Endothelial cell (in vitro differentiated cells): ENCODE data around the gene BCL11A. TPM values are rescaled to one million over a fixed set of nuclear protein-coding genes. Genes with fewer than 3 reads are reported as not detected.
"Not testable (repeated sequence)": the region's sequence is repeated elsewhere in the genome, so short reads cannot be mapped to it uniquely, and the experiment has no call there.

Experiments
- DNase-seq: peaks from one replicate; pipeline ENCODE4 v3.0.0; 2021; ENCODE audit warnings: low spot score
- H3K27ac Mint-ChIP-seq: one replicate; pipeline ENCODE4 v1.8.0; 2021; ENCODE audit warnings: mixed read lengths, inconsistent platforms; ENCODE audit not compliant: unreplicated experiment
- H3K27me3 Mint-ChIP-seq: one replicate; pipeline ENCODE4 v1.8.0; 2021; ENCODE audit warnings: mild to moderate bottlenecking, moderate library complexity, mixed read lengths, inconsistent platforms; ENCODE audit not compliant: unreplicated experiment
- H3K36me3 Mint-ChIP-seq: one replicate; pipeline ENCODE4 v1.8.0; 2021; ENCODE audit warnings: mild to moderate bottlenecking, low read depth, mixed read lengths, inconsistent platforms; ENCODE audit not compliant: unreplicated experiment
- H3K4me1 Mint-ChIP-seq: one replicate; pipeline ENCODE4 v1.8.0; 2021; ENCODE audit warnings: mild to moderate bottlenecking, mixed read lengths, inconsistent platforms; ENCODE audit not compliant: unreplicated experiment
- H3K4me3 Mint-ChIP-seq: one replicate; pipeline ENCODE4 v1.8.0; 2021; ENCODE audit warnings: mild to moderate bottlenecking, mixed read lengths, inconsistent platforms; ENCODE audit not compliant: unreplicated experiment
- H3K9me3 Mint-ChIP-seq: one replicate; pipeline ENCODE4 v1.8.0; 2021; ENCODE audit warnings: mixed read lengths, inconsistent platforms; ENCODE audit not compliant: unreplicated experiment
- total RNA-seq: library from RNA; stranded (reverse); fragmentation: NEBNext Ultra II Directional; extraction: Animal tissue kit (Norgen Biotek cat#: 25700); gene quantifications from one replicate; pipeline ENCODE4 v1.2.1, GENCODE V29; 2021; ENCODE audit not compliant: unreplicated experiment
- TF ChIP-seq, protein P1 (sequence below): fragments of 200-600 bp; sonication (generic); IDR thresholded peaks from one replicate; pipeline ENCODE4 v1.5.0; 2021; ENCODE audit warnings: antibody characterized with exemption; ENCODE audit not compliant: unreplicated experiment

BCL11A gene
- total RNA-seq, 1 donor from 2014 or later, result 9.6 TPM

DNA sequence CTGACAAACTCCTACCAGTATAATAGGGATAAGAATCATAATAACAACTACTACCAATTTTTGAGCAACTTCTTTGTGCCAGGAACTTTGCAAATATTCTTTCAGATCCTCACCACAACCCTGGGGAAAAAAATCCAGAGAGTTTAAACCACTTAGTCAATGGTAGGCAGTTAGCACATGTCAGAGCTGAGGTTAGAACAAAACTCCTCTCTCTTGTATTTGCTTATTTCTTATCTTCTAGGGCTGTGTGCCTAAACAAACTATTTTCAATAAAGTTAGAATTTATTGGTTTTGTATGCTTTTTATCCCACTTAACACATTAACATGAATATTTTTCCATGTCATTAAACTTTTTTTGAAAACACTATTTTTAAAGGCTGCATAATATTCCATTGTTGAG lies 127.1 kb downstream of the BCL11A start:
- no peak overlapping the region for H3K4me3 Mint-ChIP-seq
- H3K27ac Mint-ChIP-seq, result no peak overlapping the region
- TF ChIP-seq, protein P1, sequence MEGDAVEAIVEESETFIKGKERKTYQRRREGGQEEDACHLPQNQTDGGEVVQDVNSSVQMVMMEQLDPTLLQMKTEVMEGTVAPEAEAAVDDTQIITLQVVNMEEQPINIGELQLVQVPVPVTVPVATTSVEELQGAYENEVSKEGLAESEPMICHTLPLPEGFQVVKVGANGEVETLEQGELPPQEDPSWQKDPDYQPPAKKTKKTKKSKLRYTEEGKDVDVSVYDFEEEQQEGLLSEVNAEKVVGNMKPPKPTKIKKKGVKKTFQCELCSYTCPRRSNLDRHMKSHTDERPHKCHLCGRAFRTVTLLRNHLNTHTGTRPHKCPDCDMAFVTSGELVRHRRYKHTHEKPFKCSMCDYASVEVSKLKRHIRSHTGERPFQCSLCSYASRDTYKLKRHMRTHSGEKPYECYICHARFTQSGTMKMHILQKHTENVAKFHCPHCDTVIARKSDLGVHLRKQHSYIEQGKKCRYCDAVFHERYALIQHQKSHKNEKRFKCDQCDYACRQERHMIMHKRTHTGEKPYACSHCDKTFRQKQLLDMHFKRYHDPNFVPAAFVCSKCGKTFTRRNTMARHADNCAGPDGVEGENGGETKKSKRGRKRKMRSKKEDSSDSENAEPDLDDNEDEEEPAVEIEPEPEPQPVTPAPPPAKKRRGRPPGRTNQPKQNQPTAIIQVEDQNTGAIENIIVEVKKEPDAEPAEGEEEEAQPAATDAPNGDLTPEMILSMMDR, result no peak
- no peaks in the 10 kb centered on the region for H3K27me3 Mint-ChIP-seq
- no peaks in the 10 kb centered on the region for H3K4me1 Mint-ChIP-seq
- no peaks in the 10 kb centered on the region for H3K9me3 Mint-ChIP-seq
- no peaks in the 10 kb centered on the region for H3K36me3 Mint-ChIP-seq
- DNase-seq, result no peak

DNA sequence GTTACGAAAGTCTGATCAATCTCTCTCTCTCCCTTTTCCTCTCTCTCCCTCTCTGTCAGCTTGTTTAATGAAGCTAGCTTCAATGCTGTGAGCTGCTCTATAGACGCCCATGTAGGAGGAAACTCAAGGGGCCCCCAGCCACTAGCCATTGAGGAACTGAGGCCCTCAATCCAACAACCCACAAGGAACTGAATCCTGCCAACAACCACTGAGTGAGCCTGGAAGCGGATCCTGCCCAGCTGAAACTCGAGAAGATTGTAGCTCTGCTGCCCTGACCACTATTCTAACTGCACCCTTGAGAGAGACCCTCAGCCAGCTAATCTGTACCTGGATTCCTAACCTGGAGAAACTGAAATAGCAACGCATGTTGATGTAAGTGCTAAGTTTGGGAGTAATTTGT lies 129.2 kb downstream of the BCL11A start:
- TF ChIP-seq, protein P1, result no peak
- DNase-seq, result no peak
- no peaks in the 10 kb centered on the region for H3K36me3 Mint-ChIP-seq
- no peaks in the 10 kb centered on the region for H3K4me1 Mint-ChIP-seq
- H3K4me3 Mint-ChIP-seq, result no peak overlapping the region
- H3K27me3 Mint-ChIP-seq, result no peaks in the 10 kb centered on the region
- no peaks in the 10 kb centered on the region for H3K9me3 Mint-ChIP-seq
- H3K27ac Mint-ChIP-seq, result no peak overlapping the region

DNA sequence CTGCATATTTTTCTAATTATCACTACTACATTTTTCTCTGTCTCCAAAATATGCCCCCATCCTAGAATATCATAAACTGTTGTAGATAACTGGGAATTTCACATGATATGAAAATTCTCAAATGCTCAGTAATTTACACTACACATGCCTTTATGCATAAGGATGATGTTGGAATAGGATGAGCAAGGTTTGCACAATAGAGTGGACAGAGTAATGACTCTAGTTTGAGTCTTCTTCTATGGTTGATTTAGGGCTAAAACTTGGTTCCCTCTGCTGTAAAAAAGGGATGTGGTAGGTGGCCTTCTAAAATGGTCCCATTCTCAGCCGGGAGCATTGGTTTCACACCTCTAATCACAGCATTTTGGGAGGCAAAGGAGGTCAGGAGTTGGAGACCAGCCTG lies 129.9 kb downstream of the BCL11A start:
- Mint-ChIP-seq H3K4me3 (no peak overlapping the region), H3K27me3 (no peaks in the 10 kb centered on the region), H3K36me3 (no peaks in the 10 kb centered on the region), H3K9me3 (no peaks in the 10 kb centered on the region), H3K4me1 (no peaks in the 10 kb centered on the region), H3K27ac (no peak overlapping the region)
- TF ChIP-seq, protein P1, result no peak
- no peak for DNase-seq

DNA sequence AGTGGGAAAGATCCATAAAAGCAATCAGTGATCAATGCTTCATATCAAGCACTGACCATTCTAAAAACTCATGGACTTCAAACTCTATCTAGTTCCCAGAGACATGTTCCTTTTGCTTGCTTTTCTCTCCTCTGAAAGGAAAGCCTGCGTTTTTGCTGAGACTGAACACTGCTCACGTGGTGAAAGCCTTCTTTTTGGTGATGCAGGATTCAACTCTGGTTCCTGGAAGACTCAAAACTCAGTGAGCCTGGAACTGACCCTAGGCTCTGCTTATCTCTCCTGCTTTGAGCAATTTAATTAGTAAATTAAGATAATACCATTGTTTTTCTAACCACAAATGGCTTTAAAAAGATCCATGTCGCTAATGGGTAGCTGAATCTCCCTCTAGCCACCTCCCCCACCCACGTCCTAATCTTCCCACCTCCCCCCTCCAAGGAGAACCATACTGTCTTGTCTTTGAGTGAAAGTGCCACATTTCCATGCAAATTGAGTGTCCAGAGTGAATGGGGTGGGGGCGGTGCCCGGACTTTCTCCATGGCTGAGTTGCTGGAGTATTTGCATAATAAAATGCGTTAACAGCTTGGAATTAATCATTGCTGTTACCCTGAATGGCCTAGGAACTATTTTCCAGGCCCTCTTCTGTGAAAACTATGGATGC lies 130.5 kb downstream of the BCL11A start:
- DNase-seq, result no peak
- Mint-ChIP-seq H3K4me1 (no peaks in the 10 kb centered on the region), H3K4me3 (no peak overlapping the region), H3K36me3 (no peaks in the 10 kb centered on the region), H3K9me3 (no peaks in the 10 kb centered on the region), H3K27me3 (no peaks in the 10 kb centered on the region), H3K27ac (no peak overlapping the region)
- TF ChIP-seq, protein P1, result no peak

DNA sequence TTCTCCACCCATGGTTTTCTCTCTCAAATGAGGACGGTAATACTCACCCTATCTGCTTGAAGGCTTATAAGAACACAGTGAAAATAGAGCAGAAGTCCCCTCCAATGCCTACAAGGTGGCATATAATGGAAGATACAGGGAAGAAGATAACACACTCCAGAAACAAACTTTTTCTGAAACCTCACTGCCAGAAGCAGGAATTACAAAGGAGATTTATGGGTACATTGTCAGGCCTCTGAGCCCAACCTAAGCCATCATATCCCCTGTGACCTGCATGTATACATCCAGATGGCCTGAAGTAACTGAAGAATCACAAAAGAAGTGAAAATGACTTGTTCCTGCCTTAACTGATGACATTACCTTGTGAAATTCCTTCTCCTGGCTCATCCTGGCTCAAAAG lies 136.2 kb downstream of the BCL11A start:
- H3K36me3 Mint-ChIP-seq, H3K27me3 Mint-ChIP-seq, H3K27ac Mint-ChIP-seq, DNase-seq, H3K4me1 Mint-ChIP-seq, H3K9me3 Mint-ChIP-seq, H3K4me3 Mint-ChIP-seq: not testable (repeated sequence)
